Sigmoid colon (tissue), 7 donors: ENCODE data around the gene INKA1. TPM values are rescaled to one million over a fixed set of nuclear protein-coding genes. Genes with fewer than 3 reads are reported as not detected.

Source experiments
- DNase-seq: peaks from one replicate; pipeline ENCODE4 v3.0.0-alpha.2; 2019
- H3K27ac ChIP-seq, 4 donors: fragments of 200-600 bp; sonication (generic); one replicate each; pipeline ENCODE4 v1.5.1; 2016 to 2019; ENCODE audit warnings: mild to moderate bottlenecking in 1 of 4
- H3K27me3 ChIP-seq, 3 donors: fragments of 200-600 bp; sonication (generic); one replicate each; pipeline ENCODE4 v1.5.1; 2019; ENCODE audit warnings: mild to moderate bottlenecking in 1 of 3
- H3K36me3 ChIP-seq, 4 donors: fragments of 200-600 bp; sonication (generic); one replicate each; pipeline ENCODE4 v1.5.1; 2016 to 2019
- H3K4me1 ChIP-seq, 4 donors: fragments of 200-600 bp; sonication (generic); one replicate each; pipeline ENCODE4 v1.5.1; 2017 to 2019
- H3K4me3 ChIP-seq, 4 donors: fragments of 200-600 bp; sonication (generic); one replicate each; pipeline ENCODE4 v1.5.1; 2017 to 2019; ENCODE audit warnings: mild to moderate bottlenecking in 2 of 4, moderate library complexity in 1 of 4
- H3K9me3 ChIP-seq, 4 donors: fragments of 200-600 bp in 3 of 4; sonication (generic) in 3 of 4; one replicate each; pipeline versions ENCODE4 v1.5.1 to v1.6.1; 2013 to 2019
- CTCF ChIP-seq, 4 experiments: fragments of 450-650 bp in 3 of 4; fragments of 200-600 bp in 1 of 4; IDR thresholded peaks; one replicate each; pipeline ENCODE4 v1.5.1; 2016 to 2019; ENCODE audit warnings: antibody characterized with exemption in 4 of 4, mild to moderate bottlenecking in 3 of 4, moderate library complexity in 2 of 4
- EP300 ChIP-seq, 4 donors: sonication (generic); formaldehyde crosslinking; IDR thresholded peaks; one replicate each; pipeline ENCODE4 v1.6.1; 2017; ENCODE audit warnings: antibody characterized with exemption in 4 of 4
- POLR2A ChIP-seq, 2 donors: fragments of 450-650 bp; IDR thresholded peaks; one replicate each; pipeline ENCODE4 v1.6.1; 2016; ENCODE audit warnings: antibody characterized with exemption in 2 of 2, mild to moderate bottlenecking in 2 of 2, moderate library complexity in 2 of 2
- POLR2AphosphoS5 ChIP-seq, 4 donors: sonication (generic); formaldehyde crosslinking; IDR thresholded peaks; one replicate each; pipeline ENCODE4 v1.6.1; 2017; ENCODE audit warnings: antibody characterized with exemption in 4 of 4
- WGBS, 2 donors: extraction: QIAGEN DNeasy Blood & Tissue Kit; methylation state at CpG; one replicate each; pipeline ENCODE4 v1.1.7; 2013; 5-methylcytosine and 5-hydroxymethylcytosine counted together
- intact Hi-C: fragments of 100-400 bp; cut with DNase I; formaldehyde crosslinking; loops from one replicate; pipeline ENCODE4 v1.15.1; 2023
- polyA plus RNA-seq, 3 donors: library from polyadenylated mRNA; stranded (reverse); fragments of 200-250 nt; gene quantifications; one replicate each; pipeline ENCODE4 v1.2.3, GENCODE V29; 2013
- small RNA-seq, 3 donors: library from RNA; depleted of rRNA; stranded (forward); fragments of <200 nt; gene quantifications; one replicate each; pipeline ENCODE3, GENCODE V24; 2016
- total RNA-seq, 4 donors: library from RNA; depleted of rRNA; stranded (reverse); fragments of >200 nt; gene quantifications; one replicate each; pipeline ENCODE4 v1.1.0, GENCODE V29; 2016
- donor health status: healthy with polysubstance abuse.
- donor health status: Bipolar disorder and iron deficiency.
- donor health status: healthy.

INKA1 gene
- total and polyA plus RNA-seq, 7 donors: 0.60 to 5.0 (median 3.7) TPM; not detected in 1

- WGBS, 2 donors: 85 to 93% methylated on average over 5 of the region's 5 CpGs
- Histone ChIP-seq H3K4me1 (peaks cover 0 to 7% (median 2%) of the 10 kb centered on the region in 4 donors), H3K9me3 (no peaks in the 10 kb centered on the region), H3K27ac (no peak overlapping the region), H3K36me3 (no peaks in the 10 kb centered on the region), H3K4me3 (no peak overlapping the region), H3K27me3 (no peaks in the 10 kb centered on the region)
- intact Hi-C loops: loop anchor here (5.0 kb wide), 1 partner anchor 307 kb away; no protein-coding TSS in a partner anchor
- DNase-seq: no peak
- TF ChIP-seq CTCF (IDR thresholded peaks at IDR 0.05) (no peak), EP300 (IDR thresholded peaks at IDR 0.05) (no peak)
These were observed 41.6 kb downstream of the INKA1 start for GRCh38 chr3:49844464-49845183.

GRCh38 chr3:49845694-49846093, 42.6 kb downstream of the INKA1 start:
- Histone ChIP-seq H3K9me3 (no peaks in the 10 kb centered on the region), H3K27ac (no peak overlapping the region), H3K27me3 (no peaks in the 10 kb centered on the region), H3K4me3 (no peak overlapping the region), H3K4me1 (no peaks in the 10 kb centered on the region), H3K36me3 (no peaks in the 10 kb centered on the region)
- TF ChIP-seq EP300 (IDR thresholded peaks at IDR 0.05) (no peak), POLR2AphosphoS5 (IDR thresholded peaks at IDR 0.05) (no peak), CTCF (IDR thresholded peaks at IDR 0.05) (no peak), POLR2A (IDR thresholded peaks at IDR 0.05) (no peak)
- intact Hi-C loops: no loop called here
- no peak for DNase-seq
- WGBS, 2 donors: 49 to 76% methylated on average over 3 of the region's 3 CpGs

Small RNA genes lying within 50 kb of the gene (small RNA-seq; reads per million reads assigned to genes)
- 0 reads per million in 3 donors for gene COX6CP14

Other genes starting within 250 kb of the INKA1 start
- gene BSN, start 248.8 kb upstream of the INKA1 start, total RNA-seq: under 1 TPM; 0.55 to 0.81 (median 0.69) TPM
- under 1 TPM in 2 of 3 donors, not detected in 1; under 0.01 to 0.35 TPM for gene BSN, start 248.8 kb upstream of the INKA1 start, polyA plus RNA-seq
- gene APEH, start 128.9 kb upstream of the INKA1 start, total RNA-seq: 10 to 100 TPM; 49.0 to 64.8 (median 57.7) TPM
- gene APEH, start 128.9 kb upstream of the INKA1 start, polyA plus RNA-seq: 100 to 1,000 TPM in 1 of 3 donors, 10 to 100 TPM in 2; 64.9 to 102 (median 71.4) TPM
- 10 to 100 TPM in 2 of 4 donors, 1 to 10 TPM in 2; 3.9 to 12.5 (median 7.7) TPM for gene MST1, start 113.8 kb upstream of the INKA1 start, total RNA-seq
- gene MST1, start 113.8 kb upstream of the INKA1 start, polyA plus RNA-seq: 10 to 100 TPM in 1 of 3 donors, 1 to 10 TPM in 1, not detected in 1; 3.0 to 18.1 TPM
- gene RNF123, start 113.7 kb upstream of the INKA1 start, total RNA-seq: 10 to 100 TPM; 16.5 to 29.4 (median 20.8) TPM
- 10 to 100 TPM; 12.5 to 28.6 (median 14.4) TPM for gene RNF123, start 113.7 kb upstream of the INKA1 start, polyA plus RNA-seq
- gene AMIGO3, start 83.6 kb upstream of the INKA1 start, total RNA-seq: under 1 TPM in 2 of 4 donors, not detected in 2; 0.71 to 0.82 TPM
- gene AMIGO3, start 83.6 kb upstream of the INKA1 start, polyA plus RNA-seq: 1 to 10 TPM in 1 of 3 donors, under 1 TPM in 1, not detected in 1; 0.46 to 1.2 TPM
- gene GMPPB, start 79.3 kb upstream of the INKA1 start, total RNA-seq: 10 to 100 TPM in 2 of 4 donors, 1 to 10 TPM in 2; 9.9 to 14.3 (median 10.8) TPM
- gene GMPPB, start 79.3 kb upstream of the INKA1 start, polyA plus RNA-seq: 10 to 100 TPM; 25.2 to 57.5 (median 44.9) TPM
- 10 to 100 TPM; 29.1 to 37.1 (median 33.7) TPM for gene IP6K1, start 16.7 kb upstream of the INKA1 start, total RNA-seq
- gene IP6K1, start 16.7 kb upstream of the INKA1 start, polyA plus RNA-seq: 10 to 100 TPM; 13.8 to 27.1 (median 21.0) TPM
- gene CDHR4, start 3.4 kb upstream of the INKA1 start, total RNA-seq: 1 to 10 TPM in 1 of 4 donors, under 1 TPM in 2, not detected in 1; 0.27 to 1.1 (median 0.99) TPM
- gene CDHR4, start 3.4 kb upstream of the INKA1 start, polyA plus RNA-seq: under 1 TPM in 1 of 3 donors, not detected in 2; 0.16 TPM
- 10 to 100 TPM; 28.5 to 74.2 (median 55.7) TPM for gene UBA7, start 10.7 kb downstream of the INKA1 start, total RNA-seq
- gene UBA7, start 10.7 kb downstream of the INKA1 start, polyA plus RNA-seq: 10 to 100 TPM; 15.6 to 92.6 (median 22.9) TPM
- 1 to 10 TPM in 3 of 4 donors, under 1 TPM in 1; 0.54 to 1.8 (median 1.6) TPM for gene TRAIP, start 53.3 kb downstream of the INKA1 start, total RNA-seq
- gene TRAIP, start 53.3 kb downstream of the INKA1 start, polyA plus RNA-seq: 1 to 10 TPM; 1.2 to 7.1 (median 1.4) TPM
- not detected for gene CAMKV, start 66.6 kb downstream of the INKA1 start, total RNA-seq
- under 1 TPM in 1 of 3 donors, not detected in 2; 0.12 TPM for gene CAMKV, start 66.6 kb downstream of the INKA1 start, polyA plus RNA-seq
- gene MST1R, start 100.6 kb downstream of the INKA1 start, total RNA-seq: 1 to 10 TPM; 1.2 to 4.2 (median 2.1) TPM
- 100 to 1,000 TPM in 1 of 3 donors, 10 to 100 TPM in 2; 15.7 to 106 (median 24.0) TPM for gene MST1R, start 100.6 kb downstream of the INKA1 start, polyA plus RNA-seq
- gene MON1A, start 126.5 kb downstream of the INKA1 start, total RNA-seq: 10 to 100 TPM; 10.4 to 16.3 (median 12.5) TPM
- 10 to 100 TPM in 1 of 3 donors, 1 to 10 TPM in 2; 5.4 to 10.3 (median 7.9) TPM for gene MON1A, start 126.5 kb downstream of the INKA1 start, polyA plus RNA-seq
- 100 to 1,000 TPM in 1 of 4 donors, 10 to 100 TPM in 3; 61.0 to 215 (median 93.6) TPM for gene RBM6, start 136.9 kb downstream of the INKA1 start, total RNA-seq
- 10 to 100 TPM; 13.6 to 78.0 (median 21.6) TPM for gene RBM6, start 136.9 kb downstream of the INKA1 start, polyA plus RNA-seq